Heart left ventricle (tissue), 13 donors: ENCODE results near the gene MARCHF2.

Experiments used
- CTCF ChIP-seq, 12 donors: fragments of 200-600 bp; sonication (generic) in 4 of 12; IDR thresholded peaks; one replicate each; pipeline versions ENCODE4 v1.5.0 to v1.8.0; 2018 to 2022; ENCODE audit warnings: antibody characterized with exemption in 12 of 12, mild to moderate bottlenecking in 5 of 12
- POLR2A ChIP-seq, 2 donors: fragments of 450-650 bp; IDR thresholded peaks; one replicate each; pipeline ENCODE4 v1.6.1; 2017; ENCODE audit warnings: antibody characterized with exemption in 2 of 2, mild to moderate bottlenecking in 2 of 2, moderate library complexity in 2 of 2
- donor health status: ischemic (EF 13 %, LVEDD 7.1; RV severe dilation, severe dysfunction).
- donor health status: DM: no; HTN: yes; CAD: no.
- donor health status: DM: no; HTN: no; CAD: no.
- donor health status: ischemic (EF 25% LVEDD 6.9; RV normal size, moderate dysfunction).
- donor health status: ischemic (EF 25% LVEDD 5.7; RV mildly dilated, moderate dysfunction).
- donor health status: ischemic (EF 35%, LVEDD 5.7; RV mildly dilated, moderate dysfunction).
- donor health status: nonischemic (EF 11% LVEDD 7.7; RV severe dilation, severe dysfunction).
- donor health status: DM: yes; HTN: yes; CAD: no.
- donor health status: PGD.
- donor health status: ischemic (EF 29% LVEDD 5.4; RV normal size, mild dysfunction).
- donor health status: nonischemic (EF 23%, LVEDD 6.1; RV moderate dilation, normal function).

- no peak for TF ChIP-seq CTCF (IDR thresholded peaks at IDR 0.05)
- TF ChIP-seq POLR2A (IDR thresholded peaks at IDR 0.05) = no peak
Observed at GRCh38 chr19:8391198-8392016, 21.7 kb upstream of the MARCHF2 start.
